B cell (primary cell): ENCODE results near the gene MAPK8. TPM values are rescaled to one million over a fixed set of nuclear protein-coding genes. Genes with fewer than 3 reads are reported as not detected.

ENCODE experiments used
- ATAC-seq: fragments of 200-7000 bp; cut with Tn5 transposase; one replicate; pipeline ENCODE4 v1.10.0; 2021; ENCODE audit warnings: low read depth, mild to moderate bottlenecking, moderate number of reproducible peaks, moderate library complexity
- CTCF ChIA-PET: fragments of 350-600 bp; sonication (Branson Sonifier 250); formaldehyde crosslinking; loops from one replicate; lab custom pipeline; 2021; ENCODE audit warnings: antibody characterized with exemption, inconsistent platforms; lab: Charles Lee
- POLR2A ChIA-PET: fragments of 350-600 bp; sonication (Branson Sonifier 250); formaldehyde crosslinking; loops from one replicate; lab custom pipeline; 2021; ENCODE audit warnings: antibody characterized with exemption; lab: Charles Lee
- DNase-seq: peaks from one replicate; pipeline ENCODE4 v3.0.0; 2013
- H2AFZ ChIP-seq: 2 replicates; pipeline ENCODE4 v1.6.1; 2012; ENCODE audit warnings: mild to moderate bottlenecking, low read depth, low read length; ENCODE audit not compliant: insufficient read depth, poor library complexity, severe bottlenecking
- H3K27ac ChIP-seq, 2 donors: 1 replicate in 1 of 2; 2 replicates in 1 of 2; pipeline ENCODE4 v1.5.1; 2012 to 2013; ENCODE audit warnings: low read length in 2 of 2, mild to moderate bottlenecking in 2 of 2, moderate library complexity in 1 of 2
- H3K27me3 ChIP-seq, 4 experiments: fragments of 200-600 bp in 1 of 4; sonication (generic) in 1 of 4; replicated peaks in 1 of 4; 1 replicate in 2 of 4; 2 replicates in 2 of 4; pipeline versions ENCODE4 v1.6.1 to v1.7.0; 2013 to 2016; ENCODE audit warnings: low read length in 3 of 4, mild to moderate bottlenecking in 2 of 4, mixed read lengths in 1 of 4, moderate library complexity in 1 of 4; ENCODE audit not compliant: insufficient read depth in 4 of 4, control insufficient read depth in 3 of 4; ENCODE audit errors: control extremely low read depth in 1 of 4
- H3K36me3 ChIP-seq, 2 experiments: replicated peaks in 1 of 2; 1 replicate in 1 of 2; 2 replicates in 1 of 2; pipeline versions ENCODE4 v1.6.1 to v1.7.1; 2013; ENCODE audit warnings: low read length in 1 of 2; ENCODE audit not compliant: insufficient read depth in 2 of 2, control insufficient read depth in 1 of 2; ENCODE audit errors: control extremely low read depth in 1 of 2, extremely low read depth in 1 of 2
- H3K4me1 ChIP-seq, 2 donors: fragments of 200-600 bp in 1 of 2; sonication (generic) in 1 of 2; 1 replicate in 1 of 2; 2 replicates in 1 of 2; pipeline versions ENCODE4 v1.5.1 to v1.6.1; 2013 to 2017; ENCODE audit warnings: low read length in 2 of 2; ENCODE audit not compliant: control insufficient read depth in 2 of 2, insufficient read depth in 2 of 2
- H3K4me2 ChIP-seq: replicated peaks from 2 replicates; pipeline ENCODE3; 2012; ENCODE audit warnings: mild to moderate bottlenecking, low read depth, low read length; ENCODE audit not compliant: poor library complexity, severe bottlenecking
- H3K4me3 ChIP-seq, 5 experiments: fragments of 200-600 bp in 1 of 5; sonication (generic) in 1 of 5; 1 replicate in 3 of 5; 2 replicates in 2 of 5; pipeline versions ENCODE4 v1.5.1 to v1.7.0; 2011 to 2016; ENCODE audit warnings: low read length in 4 of 5, mild to moderate bottlenecking in 4 of 5, low read depth in 2 of 5, control low read depth in 1 of 5, moderate library complexity in 1 of 5; ENCODE audit not compliant: insufficient read depth in 1 of 5; ENCODE audit errors: control extremely low read depth in 1 of 5, extremely low read depth in 1 of 5
- H3K79me2 ChIP-seq: fragments of 200-600 bp; sonication (generic); one replicate; pipeline ENCODE4 v1.6.0; 2016; ENCODE audit warnings: low read length; ENCODE audit not compliant: control insufficient read depth, insufficient read depth
- H3K9ac ChIP-seq: fragments of 200-600 bp; sonication (generic); 2 replicates; pipeline ENCODE4 v1.6.1; 2017; ENCODE audit warnings: mild to moderate bottlenecking, low read length, moderate library complexity
- H3K9me3 ChIP-seq, 3 donors: one replicate each; pipeline versions ENCODE4 v1.6.1 to v1.7.1; 2013; ENCODE audit warnings: low read length in 2 of 3; ENCODE audit not compliant: control insufficient read depth in 2 of 3, insufficient read depth in 1 of 3; ENCODE audit errors: control extremely low read depth in 1 of 3
- H4K20me1 ChIP-seq: 2 replicates; pipeline ENCODE4 v1.6.0; 2012; ENCODE audit warnings: mild to moderate bottlenecking, low read length; ENCODE audit not compliant: insufficient read depth, control insufficient read depth, poor library complexity, severe bottlenecking
- H3K27ac Mint-ChIP-seq: one replicate; pipeline ENCODE4 v1.8.0; 2021; ENCODE audit warnings: mixed read lengths
- H3K27me3 Mint-ChIP-seq: one replicate; pipeline ENCODE4 v1.8.0; 2021; ENCODE audit warnings: mixed read lengths
- H3K4me1 Mint-ChIP-seq: one replicate; pipeline ENCODE4 v1.8.0; 2021; ENCODE audit warnings: mixed read lengths
- H3K4me3 Mint-ChIP-seq: one replicate; pipeline ENCODE4 v1.8.0; 2021; ENCODE audit warnings: mixed read lengths
- H3K9me3 Mint-ChIP-seq: one replicate; pipeline ENCODE4 v1.8.0; 2022; ENCODE audit warnings: mixed read lengths; ENCODE audit not compliant: insufficient read depth
- EZH2 ChIP-seq: IDR thresholded peaks from 2 replicates; pipeline ENCODE4 v1.6.1; 2012; ENCODE audit warnings: borderline replicate concordance, low read depth, mild to moderate bottlenecking, moderate library complexity, low read length; ENCODE audit not compliant: insufficient read depth, poor library complexity, severe bottlenecking
- WGBS: methylation state at CpG from one replicate; pipeline ENCODE4 v1.1.5; 2013; ENCODE audit warnings: missing lambda C conversion rate; ENCODE audit not compliant: insufficient coverage; 5-methylcytosine and 5-hydroxymethylcytosine counted together
- intact Hi-C: fragments of 100-400 bp; cut with micrococcal nuclease; formaldehyde crosslinking; loops from one replicate; pipeline ENCODE4 v1.10.0; 2022
- polyA plus RNA-seq: library from polyadenylated mRNA; depleted of rRNA; stranded (reverse); fragments of >200 nt; gene quantifications from 2 replicates; pipeline ENCODE4 v1.2.3, GENCODE V29; 2012
- total RNA-seq, 2 donors: library from RNA; stranded (reverse); fragments of 120-200 nt in 1 of 2; gene quantifications; 1 replicate in 1 of 2; 2 replicates in 1 of 2; pipeline versions ENCODE4 v1.2.3 to v1.2.4, GENCODE V29; 2013 to 2022
- TF ChIP-seq, protein P1 (sequence below): fragments of 200-600 bp; IDR thresholded peaks from one replicate; pipeline ENCODE4 v1.8.0; 2022; ENCODE audit warnings: antibody characterized with exemption, mild to moderate bottlenecking

MAPK8 gene
- total and polyA plus RNA-seq, 2 donors (not counting 1 experiment from before 2014, with no cell fraction given) = 13.7 to 40.0 TPM

DNA sequence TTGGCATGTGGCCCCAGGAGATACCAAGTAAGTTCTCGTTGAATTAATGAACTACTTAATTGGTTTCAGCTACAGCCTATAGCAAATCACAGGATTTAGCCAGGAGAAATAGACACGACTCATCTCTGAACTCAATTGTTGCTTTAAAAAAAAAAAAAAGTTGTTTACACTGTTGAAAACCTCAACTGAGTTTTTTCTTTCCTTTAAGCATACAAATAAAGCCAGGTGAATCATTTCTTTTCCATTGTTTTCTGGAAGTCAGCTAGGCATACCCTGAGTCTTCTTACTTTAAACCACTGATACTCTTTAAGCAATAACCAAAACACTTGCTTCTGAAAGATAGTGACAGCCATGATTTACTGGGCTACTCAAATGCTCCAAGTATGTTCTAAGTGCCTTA is 32.7 kb upstream of the MAPK8 start:
- ChIA-PET CTCF (no interaction called here), POLR2A (no interaction called here)
- Histone ChIP-seq H3K9ac (no peak overlapping the region), H3K36me3 (no peaks in the 10 kb centered on the region), H2AFZ (no peak overlapping the region), H3K27me3 (no peaks in the 10 kb centered on the region), H3K9me3 (no peaks in the 10 kb centered on the region), H3K79me2 (no peaks in the 10 kb centered on the region), H3K4me2 (no peak overlapping the region), H3K4me3 (no peak overlapping the region), H3K27ac (no peak overlapping the region), H3K4me1 (no peaks in the 10 kb centered on the region), H4K20me1 (no peaks in the 10 kb centered on the region)
- Mint-ChIP-seq H3K27ac (no peak overlapping the region), H3K27me3 (no peaks in the 10 kb centered on the region), H3K4me3 (no peak overlapping the region), H3K4me1 (peaks cover 5% of the 10 kb centered on the region), H3K9me3 (no peaks in the 10 kb centered on the region)
- ATAC-seq (no peak), DNase-seq (no peak)
- no CpG with 5 or more reads among the region's 2 CpGs for WGBS
- TF ChIP-seq, protein P1, sequence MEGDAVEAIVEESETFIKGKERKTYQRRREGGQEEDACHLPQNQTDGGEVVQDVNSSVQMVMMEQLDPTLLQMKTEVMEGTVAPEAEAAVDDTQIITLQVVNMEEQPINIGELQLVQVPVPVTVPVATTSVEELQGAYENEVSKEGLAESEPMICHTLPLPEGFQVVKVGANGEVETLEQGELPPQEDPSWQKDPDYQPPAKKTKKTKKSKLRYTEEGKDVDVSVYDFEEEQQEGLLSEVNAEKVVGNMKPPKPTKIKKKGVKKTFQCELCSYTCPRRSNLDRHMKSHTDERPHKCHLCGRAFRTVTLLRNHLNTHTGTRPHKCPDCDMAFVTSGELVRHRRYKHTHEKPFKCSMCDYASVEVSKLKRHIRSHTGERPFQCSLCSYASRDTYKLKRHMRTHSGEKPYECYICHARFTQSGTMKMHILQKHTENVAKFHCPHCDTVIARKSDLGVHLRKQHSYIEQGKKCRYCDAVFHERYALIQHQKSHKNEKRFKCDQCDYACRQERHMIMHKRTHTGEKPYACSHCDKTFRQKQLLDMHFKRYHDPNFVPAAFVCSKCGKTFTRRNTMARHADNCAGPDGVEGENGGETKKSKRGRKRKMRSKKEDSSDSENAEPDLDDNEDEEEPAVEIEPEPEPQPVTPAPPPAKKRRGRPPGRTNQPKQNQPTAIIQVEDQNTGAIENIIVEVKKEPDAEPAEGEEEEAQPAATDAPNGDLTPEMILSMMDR = no peak
- no peak for TF ChIP-seq EZH2
- intact Hi-C loops = no loop called here

GRCh38 chr10:48274636-48275035 is 31.8 kb upstream of the MAPK8 start, which contains the start of gene FRMPD2:
Gene FRMPD2 (minus strand): TSS chr10:48274696. CDS start chr10:48274567, 129 bp downstream.
- no peaks in the 10 kb centered on the region for H3K36me3 ChIP-seq
- ChIA-PET CTCF (no interaction called here), POLR2A (no interaction called here)
- no peaks in the 10 kb centered on the region for H4K20me1 ChIP-seq
- no peaks in the 10 kb centered on the region for H3K27me3 ChIP-seq
- Mint-ChIP-seq H3K4me3 (no peak within 1 kb of the TSS), H3K9me3 (no peaks in the 10 kb centered on the region), H3K27me3 (no peaks in the 10 kb centered on the region), H3K27ac (no peak within 1 kb of the TSS), H3K4me1 (peaks cover 13% of the 10 kb centered on the region)
- H3K4me2 ChIP-seq = no peak within 1 kb of the TSS
- H3K9me3 ChIP-seq = no peaks in the 10 kb centered on the region
- no peaks in the 10 kb centered on the region for H3K4me1 ChIP-seq
- 97% methylated on average over 8 of the region's 8 CpGs for WGBS
- H2AFZ ChIP-seq = no peak within 1 kb of the TSS
- DNase-seq = no peak
- intact Hi-C loops = no loop called here
- no peak within 1 kb of the TSS for H3K4me3 ChIP-seq
- TF ChIP-seq, protein P1 = no peak
- no peak for TF ChIP-seq EZH2
- ATAC-seq = no peak
- H3K9ac ChIP-seq = no peak within 1 kb of the TSS
- H3K79me2 ChIP-seq = no peaks in the 10 kb centered on the region
- no peak within 1 kb of the TSS for H3K27ac ChIP-seq
